MM.1S (cell line): Measurements from ENCODE around the gene XYLT1.

Source experiments
- EZH2 ChIP-seq: fragments of 300-600 bp; sonication (generic); optimal IDR thresholded peaks from 2 replicates; pipeline ENCODE3; 2017; ENCODE audit warnings: low read depth, mild to moderate bottlenecking, antibody characterized with exemption, low read length, mixed read lengths
- EZH2phosphoT487 ChIP-seq: fragments of 300-600 bp; sonication (generic); IDR thresholded peaks from 2 replicates; pipeline ENCODE4 v1.6.1; 2018; ENCODE audit warnings: antibody characterized with exemption, low read length
- TF ChIP-seq, protein P1 (sequence below): fragments of 300-600 bp; sonication (generic); IDR thresholded peaks from 2 replicates; pipeline ENCODE4 v1.5.1; 2016; ENCODE audit warnings: antibody characterized with exemption, low read length, mixed read lengths

GRCh38 chr16:17445421-17445820, 25.3 kb downstream of the XYLT1 start:
- TF ChIP-seq, protein P1, sequence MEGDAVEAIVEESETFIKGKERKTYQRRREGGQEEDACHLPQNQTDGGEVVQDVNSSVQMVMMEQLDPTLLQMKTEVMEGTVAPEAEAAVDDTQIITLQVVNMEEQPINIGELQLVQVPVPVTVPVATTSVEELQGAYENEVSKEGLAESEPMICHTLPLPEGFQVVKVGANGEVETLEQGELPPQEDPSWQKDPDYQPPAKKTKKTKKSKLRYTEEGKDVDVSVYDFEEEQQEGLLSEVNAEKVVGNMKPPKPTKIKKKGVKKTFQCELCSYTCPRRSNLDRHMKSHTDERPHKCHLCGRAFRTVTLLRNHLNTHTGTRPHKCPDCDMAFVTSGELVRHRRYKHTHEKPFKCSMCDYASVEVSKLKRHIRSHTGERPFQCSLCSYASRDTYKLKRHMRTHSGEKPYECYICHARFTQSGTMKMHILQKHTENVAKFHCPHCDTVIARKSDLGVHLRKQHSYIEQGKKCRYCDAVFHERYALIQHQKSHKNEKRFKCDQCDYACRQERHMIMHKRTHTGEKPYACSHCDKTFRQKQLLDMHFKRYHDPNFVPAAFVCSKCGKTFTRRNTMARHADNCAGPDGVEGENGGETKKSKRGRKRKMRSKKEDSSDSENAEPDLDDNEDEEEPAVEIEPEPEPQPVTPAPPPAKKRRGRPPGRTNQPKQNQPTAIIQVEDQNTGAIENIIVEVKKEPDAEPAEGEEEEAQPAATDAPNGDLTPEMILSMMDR: no peak
- TF ChIP-seq EZH2 (no peak), EZH2phosphoT487 (no peak)
